Stimulated activated CD8-positive, alpha-beta memory T cell treated with anti-CD3 and anti-CD28 coated beads, Interleukin-4, amount 100 ng/mL, for 48 hours (primary cell): ENCODE results near the gene TDRD7.

Experiments
- DNase-seq: peaks from one replicate; pipeline ENCODE4 v3.0.0-alpha.2; 2020

TDRD7 gene

DNA sequence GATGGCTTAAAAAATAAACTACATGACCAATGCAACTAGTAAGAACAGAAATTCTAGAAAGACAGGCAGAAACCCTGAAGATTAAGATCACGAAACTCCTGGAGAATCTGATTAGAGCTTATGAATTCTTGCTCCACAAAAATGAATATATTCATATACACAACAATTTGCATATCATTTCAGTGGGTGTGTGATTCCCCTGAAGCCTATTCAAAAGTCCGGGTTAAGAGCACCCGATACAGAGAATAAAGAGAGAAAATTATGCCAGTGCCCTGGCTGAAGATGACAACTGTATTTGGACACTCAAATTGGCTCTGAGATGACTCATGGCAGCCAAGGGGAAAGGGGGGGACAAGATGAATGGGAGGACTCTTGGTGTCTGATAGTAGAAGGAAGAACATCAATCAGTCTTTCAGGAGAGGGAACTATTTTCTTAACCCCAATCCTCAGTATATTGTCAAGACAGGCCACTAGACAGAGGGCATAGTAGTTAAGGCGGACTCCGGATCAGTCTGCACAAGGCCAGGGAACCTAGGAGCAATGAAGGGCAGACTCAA is 95.6 kb downstream of the TDRD7 start:
- DNase-seq = no peak

DNA sequence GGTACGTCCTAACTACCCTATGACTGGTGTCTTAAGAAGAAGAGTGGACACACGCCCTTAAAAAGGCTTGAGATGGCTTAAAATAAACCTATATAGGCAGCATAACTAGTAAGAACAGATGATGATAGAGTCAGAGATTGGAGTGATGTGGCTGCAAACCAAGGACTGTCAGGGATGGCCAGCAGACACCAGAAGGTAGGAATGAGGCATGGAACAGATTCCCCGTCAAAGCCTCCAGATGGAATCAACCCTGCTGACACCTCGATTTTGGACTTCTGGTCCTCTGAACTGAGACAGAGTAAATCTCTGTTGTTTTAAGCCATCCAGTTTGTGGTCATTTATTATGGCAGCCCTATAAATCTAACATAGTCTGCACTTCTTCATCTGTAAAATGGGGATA is 97.0 kb downstream of the TDRD7 start:
- DNase-seq = no peak

DNA sequence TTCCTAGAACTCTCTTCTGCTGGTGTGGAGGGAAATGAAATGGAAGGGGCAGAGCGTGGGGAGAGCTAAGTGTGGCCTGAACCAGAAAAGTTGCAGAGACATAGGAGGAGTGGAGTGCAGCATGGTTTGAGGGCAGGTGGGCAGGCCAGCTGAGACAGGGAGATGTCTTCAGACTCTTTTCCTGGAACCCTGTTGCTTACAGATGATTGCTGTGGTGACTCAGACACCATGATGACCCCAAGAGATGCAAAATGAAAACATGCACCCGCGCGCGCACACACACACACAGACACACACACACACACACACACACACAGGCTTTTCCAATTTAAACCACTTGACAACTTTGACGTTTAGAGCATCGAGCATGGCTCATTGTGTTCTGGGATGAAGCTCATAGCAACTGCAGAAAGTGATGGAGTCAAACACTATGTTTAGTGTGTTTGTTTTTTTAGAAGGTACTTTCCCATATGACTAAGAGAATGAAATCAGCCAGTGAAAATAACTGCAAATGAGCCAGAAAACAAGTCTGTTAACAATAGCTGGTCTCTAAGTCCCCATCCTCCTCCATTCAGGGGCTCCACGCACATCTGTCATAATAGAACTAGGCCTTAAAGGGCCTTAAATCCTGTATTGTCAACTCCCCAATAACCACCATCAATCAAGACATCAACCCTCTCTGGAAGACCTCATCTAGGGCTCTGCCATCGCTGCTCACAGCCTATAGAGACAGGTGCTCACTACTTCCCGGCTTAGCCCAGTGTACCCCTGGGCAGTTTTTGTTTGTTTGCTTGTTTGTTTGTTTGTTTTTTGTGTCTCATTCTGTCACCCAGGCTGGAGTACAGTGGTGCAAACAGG is 99.1 kb downstream of the TDRD7 start:
- peak; percentile 39 for DNase-seq

DNA sequence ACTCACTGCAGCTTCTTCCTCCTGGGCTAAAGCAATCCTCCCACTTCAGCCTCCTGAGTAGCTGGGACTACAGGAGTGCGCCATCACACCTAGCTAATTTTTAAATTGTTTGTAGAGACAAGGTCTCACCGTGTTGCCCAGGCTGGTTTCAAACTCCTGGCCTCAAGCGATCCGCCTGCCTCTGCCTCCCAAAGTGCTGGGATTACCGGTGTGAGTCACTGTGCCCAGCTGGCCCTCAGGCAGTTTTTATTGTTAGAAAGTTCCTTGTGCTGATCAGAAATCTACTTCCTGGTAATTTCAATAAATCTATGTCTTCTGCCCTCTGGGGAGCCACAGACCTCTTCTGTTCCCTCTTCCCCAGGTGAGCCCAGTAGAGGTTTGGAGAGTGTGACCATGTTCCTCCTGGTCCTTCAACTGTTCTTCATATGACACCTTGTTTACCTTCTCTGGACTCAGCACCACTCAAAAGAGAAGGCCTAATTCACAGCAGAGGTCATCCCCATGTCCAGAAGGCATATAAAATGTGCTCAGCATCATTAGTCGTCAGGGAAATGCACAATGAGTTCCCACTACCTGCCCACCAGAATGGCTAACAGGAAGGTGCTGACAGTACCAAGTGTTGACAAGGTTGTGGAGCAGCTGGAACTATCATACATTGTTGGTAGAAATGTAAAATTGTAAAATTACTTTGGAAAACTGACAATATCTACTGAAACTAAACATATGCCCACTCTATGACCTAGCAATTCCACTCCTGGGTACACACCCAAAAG is 99.9 kb downstream of the TDRD7 start:
- no peak for DNase-seq

DNA sequence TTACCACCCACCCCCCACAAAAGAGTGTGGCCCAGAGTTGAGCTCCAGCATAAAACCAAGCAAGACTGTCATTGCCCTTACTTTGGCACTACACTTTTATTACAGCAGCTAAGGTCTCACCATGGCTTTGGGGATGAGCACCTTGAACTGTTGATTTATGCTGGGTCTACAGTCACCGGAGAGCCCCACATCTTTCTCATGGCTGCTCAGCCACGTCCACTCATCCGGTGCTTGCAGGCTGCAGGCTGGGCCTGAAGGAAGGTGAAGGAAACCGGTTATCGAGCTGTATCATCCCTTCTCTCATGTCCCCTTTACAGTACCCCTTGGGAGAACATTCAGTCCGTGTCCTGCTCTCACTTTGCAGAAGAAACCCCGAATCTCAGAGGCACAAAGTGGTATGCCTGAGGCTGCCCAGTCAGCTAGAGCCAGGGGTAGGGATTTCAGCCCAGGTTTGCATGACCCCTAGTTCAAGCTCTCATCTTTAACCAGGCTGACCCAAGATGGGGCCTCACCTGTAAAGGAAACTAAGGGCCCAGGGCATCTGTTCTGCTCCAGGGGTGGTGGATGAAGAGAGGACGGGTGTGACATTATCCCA is 101.2 kb downstream of the TDRD7 start:
- DNase-seq = no peak

DNA sequence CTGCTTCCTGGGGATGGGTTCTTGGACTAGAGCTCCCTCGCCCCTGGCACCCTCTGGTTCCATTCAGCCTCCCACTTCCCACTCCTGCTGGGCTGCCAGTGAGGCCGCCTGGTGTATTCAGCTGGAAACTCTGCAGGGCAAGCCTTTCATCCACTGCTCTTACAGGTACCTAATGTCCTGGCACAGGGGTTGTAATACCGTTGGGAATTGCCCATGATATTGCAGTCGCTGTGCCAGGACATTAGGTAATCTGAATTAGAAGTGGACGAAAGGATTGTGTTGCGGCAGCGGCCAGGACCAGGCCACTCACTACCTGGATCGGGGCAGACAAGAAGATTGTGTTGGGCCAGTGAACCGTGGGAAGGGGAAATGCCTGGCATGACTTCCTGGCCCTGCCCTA is 102.6 kb downstream of the TDRD7 start:
- no peak for DNase-seq

DNA sequence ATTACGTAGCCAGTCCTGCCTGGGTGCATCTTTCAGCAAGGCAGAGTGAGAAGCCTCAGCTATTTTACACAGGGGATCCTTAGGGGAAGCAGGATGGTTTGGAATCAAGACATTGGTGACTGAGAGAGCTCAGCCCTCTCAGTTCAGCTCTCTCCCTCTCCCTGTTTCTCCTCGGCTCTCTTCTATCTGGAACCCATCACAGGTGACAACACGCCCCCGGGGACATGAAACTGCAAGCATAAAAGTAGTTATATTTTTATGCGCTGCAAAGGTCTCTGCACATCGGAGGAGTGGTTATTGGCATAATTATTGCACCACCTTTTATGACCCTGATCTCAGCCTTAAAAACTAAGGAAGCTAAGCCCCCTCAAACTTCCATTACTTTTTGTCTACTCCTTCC is 103.8 kb downstream of the TDRD7 start:
- DNase-seq = no peak

DNA sequence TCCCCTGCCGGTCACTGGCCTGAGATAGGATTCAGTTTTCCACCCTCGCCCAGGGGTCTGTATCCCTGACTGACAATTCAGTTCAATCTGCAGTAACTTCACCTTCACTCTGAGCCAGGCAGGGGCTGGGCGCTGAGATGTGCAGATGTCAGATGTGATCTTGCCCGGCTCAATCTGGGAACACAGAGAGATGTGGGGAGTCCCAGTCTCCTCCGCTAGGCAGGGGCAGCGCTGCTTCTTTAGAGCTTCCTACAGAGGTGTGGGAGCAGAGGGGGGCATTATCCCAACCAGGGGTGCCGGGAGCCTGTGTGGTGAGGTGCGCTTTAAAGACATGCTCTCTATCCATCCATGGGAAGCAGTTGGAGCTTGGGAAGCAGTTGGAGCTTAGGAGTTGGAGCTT is 104.2 kb downstream of the TDRD7 start:
- DNase-seq = no peak

DNA sequence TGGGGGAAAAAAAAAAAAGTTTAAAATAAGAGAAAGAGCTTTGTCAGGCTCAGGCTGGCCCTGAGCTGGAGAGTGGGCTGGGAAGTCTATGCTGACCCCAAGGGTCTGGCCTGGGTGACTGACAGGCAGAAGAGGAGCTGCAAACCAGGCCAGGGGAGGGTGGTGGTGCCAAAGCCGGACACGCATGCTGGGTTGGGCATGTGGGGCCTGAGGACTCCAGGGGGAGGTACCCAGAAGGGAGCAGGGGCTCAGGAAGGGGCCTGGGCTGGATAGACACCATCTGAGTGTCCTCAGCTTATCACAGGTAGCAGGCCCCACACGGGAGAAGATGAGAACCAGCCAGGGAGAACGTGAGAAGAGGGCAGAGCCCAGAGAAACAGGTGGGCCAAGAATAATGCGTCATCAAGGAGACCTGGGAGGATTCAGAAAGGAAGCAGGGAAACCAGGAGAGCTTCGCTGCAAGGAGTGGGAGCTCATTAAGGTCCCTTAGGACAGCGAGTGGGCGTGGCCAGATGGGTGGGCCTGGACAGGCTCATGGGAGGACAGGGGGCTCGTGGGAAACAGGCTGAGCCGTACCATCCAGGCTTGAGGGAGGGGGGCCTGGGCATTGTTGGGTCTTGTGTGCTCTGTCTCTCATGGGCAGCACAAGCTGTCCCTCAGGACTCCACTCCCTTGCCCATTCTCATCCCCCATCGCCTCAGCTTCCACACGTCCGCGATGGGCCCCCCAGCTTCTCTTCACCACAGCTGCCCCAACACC is 105.6 kb downstream of the TDRD7 start:
- DNase-seq = no peak

DNA sequence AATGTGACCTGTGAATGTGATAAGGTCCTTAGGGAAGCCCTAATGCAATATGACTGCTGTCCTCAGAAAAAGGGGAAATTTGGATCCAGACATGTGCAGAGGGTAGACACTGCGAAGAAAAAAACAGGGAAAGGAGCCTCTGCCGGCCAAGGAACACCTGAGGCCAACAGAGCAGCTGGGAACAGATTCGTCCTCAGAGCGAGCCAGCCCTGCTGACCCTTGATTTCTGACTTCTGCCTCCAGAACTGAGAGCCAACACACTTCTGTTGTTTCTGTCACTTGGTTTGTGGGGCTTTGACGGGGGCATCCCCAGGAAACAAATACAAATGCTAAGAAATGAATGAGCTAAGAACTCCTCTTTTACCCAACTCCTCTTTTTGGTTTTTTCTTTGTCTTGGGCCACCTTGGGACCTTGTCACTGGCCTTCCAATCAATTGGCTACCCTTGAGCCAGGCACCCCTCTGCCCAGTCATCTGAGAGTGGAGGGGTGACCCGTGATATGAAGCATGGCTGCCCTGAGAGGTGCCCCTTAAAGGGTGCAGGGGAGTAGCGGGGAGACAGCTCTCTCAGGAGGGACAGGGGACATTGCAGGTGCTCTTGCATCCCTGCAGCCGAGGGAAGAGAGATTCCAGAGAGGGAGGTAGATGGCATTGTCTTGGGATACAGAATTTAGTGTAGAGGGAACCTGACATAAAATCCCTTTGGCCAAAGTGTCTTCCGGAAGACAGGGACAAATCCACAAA is 106.4 kb downstream of the TDRD7 start:
- DNase-seq = no peak

DNA sequence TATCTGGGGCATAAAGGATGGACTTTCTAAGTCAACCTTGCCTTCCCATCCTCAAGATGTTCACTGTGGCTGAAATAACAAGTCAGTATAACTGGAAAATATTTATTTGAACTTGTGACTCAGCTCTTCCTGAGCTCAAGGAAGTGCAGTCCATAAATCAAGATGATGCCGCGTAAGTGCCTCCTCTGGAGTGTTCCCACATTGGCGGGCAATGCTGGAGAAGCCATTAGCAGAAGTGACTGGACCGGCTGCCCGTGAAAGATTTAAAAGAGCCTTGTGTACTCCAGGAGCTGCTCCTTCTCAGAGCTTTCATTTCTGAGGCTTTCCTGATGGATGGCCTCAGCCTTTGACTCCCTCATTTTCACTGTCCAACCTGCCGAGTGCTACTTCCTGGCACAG is 107.0 kb downstream of the TDRD7 start:
- no peak for DNase-seq

DNA sequence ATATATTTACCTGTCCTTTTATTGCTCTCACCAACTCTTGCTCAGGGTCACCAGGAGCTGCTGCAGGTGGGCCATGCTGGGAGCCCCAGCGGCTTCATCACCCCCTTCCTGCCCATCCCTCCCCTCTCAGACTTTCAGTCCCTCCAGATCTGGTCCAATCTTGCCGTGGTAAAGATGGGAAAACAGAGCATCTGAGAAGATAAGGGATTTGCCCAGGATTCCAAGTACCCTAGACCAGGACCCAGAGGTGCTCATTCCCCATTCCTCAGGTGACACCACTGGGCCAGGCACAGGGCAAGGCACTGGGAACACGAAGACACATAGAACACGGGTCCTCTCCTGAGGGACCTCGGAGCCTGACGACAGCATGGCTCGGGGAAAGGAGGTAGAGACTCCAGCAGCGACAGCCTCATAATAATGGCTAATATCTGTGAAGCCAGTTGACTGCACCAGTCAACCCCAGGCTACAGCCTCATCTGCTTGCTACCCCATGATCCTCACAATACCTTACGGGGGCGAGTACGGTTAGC is 107.6 kb downstream of the TDRD7 start:
- DNase-seq = no peak

DNA sequence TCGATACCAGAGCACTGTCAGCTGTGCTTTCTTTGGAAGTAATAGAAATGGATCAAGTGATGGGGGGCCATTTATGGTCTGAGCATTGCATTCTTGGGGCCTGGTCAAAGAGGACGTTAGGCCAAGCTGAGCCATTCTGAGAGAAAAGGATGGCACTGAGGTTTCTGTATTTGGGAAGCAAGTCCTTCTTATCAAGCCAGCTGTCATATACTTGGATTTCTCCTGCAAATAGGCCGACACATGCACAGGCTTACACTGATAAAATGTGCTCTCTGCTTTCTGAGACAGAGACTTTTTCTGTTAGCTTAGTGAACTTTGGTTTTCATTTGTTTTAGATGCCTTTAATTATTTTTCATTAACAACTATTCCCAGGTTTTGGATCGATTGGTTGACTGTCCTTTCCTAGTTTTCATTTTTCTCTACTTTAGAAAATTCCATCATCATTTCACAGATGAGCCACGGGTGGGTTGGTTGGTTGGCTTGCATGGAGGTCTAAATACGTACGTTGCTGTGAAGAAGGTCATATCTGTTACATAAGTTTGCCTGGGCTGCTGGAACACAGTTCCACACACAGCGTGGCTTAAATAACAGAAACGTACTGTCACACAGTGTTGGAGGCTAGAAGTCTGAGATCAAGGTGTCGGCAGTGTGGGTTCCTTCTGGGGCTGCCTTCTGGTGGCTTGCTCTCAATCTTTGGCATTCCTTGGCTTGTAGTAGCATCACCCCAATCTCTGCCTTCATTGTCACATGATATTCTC is 109.9 kb downstream of the TDRD7 start:
- no peak for DNase-seq

DNA sequence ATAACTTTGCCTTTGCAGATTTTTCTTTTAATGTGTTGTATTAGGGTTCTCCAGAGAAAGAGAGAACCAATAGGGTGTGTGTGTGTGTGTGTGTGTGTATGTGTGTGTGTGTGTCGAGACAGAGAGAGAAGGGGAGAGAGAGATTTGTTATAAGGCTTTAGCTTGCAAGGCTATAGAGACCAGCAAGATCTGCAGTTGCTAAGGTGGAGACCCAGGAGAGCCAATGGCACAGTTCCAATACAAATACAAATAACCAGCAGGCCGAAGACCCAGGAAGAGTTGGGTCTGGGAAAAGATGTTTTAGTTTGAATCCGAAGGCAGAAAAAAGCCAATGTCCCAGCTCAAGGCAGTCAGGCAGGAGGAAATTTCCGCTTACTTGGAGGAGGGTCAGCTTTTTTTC is 112.5 kb downstream of the TDRD7 start:
- DNase-seq = no peak

DNA sequence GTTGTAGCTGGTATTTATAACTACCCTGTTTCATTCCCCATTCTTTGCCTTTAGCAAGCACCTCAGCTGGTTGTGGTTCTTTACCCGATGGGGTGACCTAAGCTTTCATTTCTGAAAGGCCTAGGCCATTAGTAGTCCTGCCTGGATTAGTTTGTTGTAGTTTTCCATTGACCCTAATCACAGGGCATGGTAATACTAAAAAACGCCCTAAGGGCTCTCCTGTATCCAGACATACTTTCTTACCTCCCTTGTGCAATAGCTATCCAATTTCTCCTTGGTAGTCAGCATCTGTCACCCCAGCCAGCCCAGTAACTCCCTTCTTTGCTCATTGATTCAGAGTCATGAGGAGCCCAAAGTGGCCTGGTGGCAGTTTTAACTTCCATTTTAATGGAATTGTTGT is 113.6 kb downstream of the TDRD7 start:
- DNase-seq = no peak

DNA sequence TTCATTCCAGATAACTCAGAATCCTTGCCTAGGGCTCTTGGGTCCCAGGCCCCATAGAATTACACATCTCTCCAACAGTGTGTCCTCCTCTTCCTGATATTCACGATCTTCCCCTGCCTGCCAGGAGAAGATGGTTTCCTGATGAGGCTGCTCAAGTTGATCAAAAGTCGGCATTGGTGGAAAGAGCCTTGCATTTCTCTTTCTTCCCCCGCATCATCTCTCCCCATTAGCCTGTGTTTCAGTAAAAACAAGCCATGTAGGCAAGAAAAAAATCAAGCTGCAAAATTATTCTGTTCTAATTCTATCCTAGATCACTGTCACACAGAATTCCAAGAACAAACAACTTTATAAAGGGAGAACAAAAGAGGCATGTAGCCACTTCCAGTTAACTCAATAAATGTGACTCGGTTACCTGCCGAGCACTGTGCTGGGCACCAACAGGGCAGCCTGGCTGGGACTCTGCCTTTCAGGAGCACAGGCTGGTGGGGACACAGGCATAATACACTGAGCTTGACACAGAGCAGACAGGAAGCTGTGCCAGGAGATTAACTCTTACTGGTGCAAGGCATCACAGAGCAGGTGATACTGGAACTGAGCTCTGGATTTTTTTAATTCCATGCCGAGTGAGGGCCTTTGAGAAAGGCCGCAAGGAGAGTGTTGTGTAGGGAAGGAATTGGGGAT is 115.1 kb downstream of the TDRD7 start:
- no peak for DNase-seq

DNA sequence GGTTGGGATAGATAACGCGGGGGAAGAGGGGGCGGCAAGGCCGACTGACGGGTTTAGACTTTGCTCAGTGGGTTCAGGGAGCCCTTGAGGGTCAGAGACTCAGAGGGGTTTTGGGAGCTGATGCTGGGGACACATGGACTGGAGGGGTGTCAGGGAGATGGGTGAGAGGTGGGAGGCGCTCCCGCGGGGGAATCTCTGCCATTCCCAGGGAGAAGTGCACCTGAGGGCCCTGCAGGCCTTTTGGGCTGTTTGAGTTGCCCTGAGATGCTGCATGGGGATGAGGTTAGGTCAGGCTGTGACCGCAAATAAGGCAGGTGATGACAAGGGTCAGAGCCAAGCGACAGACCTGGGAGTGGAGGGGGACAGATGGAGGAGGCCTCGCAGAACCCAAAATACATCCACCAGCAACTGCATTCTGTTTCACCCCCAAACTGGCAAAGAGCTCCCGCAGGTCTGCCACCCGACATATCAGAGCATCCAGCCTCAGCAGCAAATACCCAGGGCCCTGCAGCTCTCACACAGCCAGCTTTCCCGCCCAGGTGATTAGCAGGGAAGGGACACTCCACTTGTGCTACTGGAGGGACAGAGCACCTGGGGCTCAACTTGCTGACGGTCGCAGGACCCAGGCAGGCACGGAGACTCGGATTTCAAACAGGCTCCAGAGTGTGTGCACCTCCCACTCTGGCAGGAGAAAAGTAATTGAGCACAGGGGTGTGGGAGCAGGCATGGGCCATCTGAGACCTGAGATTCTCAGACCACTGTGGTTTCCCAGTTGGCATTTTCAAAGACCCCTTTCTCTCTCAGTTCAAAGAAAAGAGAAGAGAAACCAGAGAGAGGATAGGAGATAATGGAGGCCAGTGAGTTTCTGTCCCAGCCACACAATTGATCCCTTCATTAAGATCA is 116.0 kb downstream of the TDRD7 start:
- DNase-seq = no peak

DNA sequence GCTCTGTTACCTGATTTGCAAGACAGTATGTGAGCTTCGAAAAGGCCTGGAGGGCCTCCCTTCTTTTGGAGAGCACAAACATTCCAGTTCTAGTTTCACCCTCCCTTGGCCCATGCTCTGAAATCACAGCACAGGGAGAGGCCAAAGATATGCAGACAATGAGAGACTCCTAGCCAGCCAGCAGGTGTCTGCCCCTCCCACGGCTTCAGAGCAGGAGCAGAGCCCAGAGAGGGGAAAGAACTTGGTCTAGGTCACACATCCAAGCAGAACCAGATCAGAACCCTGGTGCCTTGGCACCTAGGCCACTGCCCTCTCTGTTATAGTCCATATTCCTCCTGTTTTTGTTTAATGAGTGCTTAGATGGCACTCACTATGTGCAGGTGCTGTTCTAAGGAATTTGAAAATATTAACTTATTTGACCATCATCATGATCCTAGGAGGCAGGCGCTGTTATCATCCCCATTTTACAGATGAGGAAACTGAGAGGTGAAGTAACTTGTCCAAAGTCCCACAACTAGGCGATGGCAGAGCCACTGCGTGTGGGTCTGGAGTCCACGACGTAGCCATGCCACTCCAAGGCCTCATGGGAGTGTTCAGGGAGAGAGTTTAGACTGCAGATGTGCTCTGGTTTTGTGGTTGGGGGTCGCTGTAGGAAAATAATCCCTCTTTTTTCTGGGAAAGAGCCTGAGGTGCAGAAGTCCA is 116.8 kb downstream of the TDRD7 start:
- DNase-seq = no peak
